ENCODE results near the gene GDPD5. TPM values are rescaled to one million over a fixed set of nuclear protein-coding genes. Genes with fewer than 3 reads are reported as not detected.

GDPD5 gene
- total and polyA plus RNA-seq, 2 donors (not counting 3 experiments of a cell fraction or from before 2014, with no cell fraction given) = 60.2 to 79.2 TPM

DNA sequence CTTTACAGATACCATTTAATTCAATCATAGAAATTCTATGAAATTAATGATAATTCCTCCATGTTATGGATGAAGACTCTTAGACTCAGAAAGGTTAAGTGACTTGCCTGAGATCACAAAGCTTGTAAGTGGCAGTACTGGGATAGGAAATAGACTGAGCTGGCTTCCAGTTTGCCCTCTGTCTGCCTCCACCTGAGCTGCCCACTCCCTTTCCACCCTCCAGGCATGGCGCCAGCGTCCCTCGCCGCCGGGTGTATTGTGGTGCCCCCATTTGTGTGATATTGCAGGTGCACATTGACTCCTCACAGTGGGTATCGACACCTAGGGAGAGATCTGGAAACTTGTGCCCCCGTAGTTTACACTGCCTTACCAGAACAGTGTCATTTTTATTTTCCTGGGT lies 135.8 kb downstream of the GDPD5 start:
- Histone ChIP-seq H3K27me3 (ENCODE audit: control insufficient read depth in 2 of 2, insufficient read depth in 2 of 2, low read length in 2 of 2) (no peaks in the 10 kb centered on the region), H3K9me1 (replicated peaks; ENCODE audit: control insufficient read depth, extremely low read depth, insufficient read depth, low read length) (no peaks in the 10 kb centered on the region), H3K4me2 (ENCODE audit: insufficient read depth, low read length) (no peak overlapping the region), H3K9me3 (replicated peaks; ENCODE audit: control insufficient read depth, insufficient read depth, low read length) (no peaks in the 10 kb centered on the region), H3K27ac (ENCODE audit: insufficient read depth, low read depth, low read length) (no peak overlapping the region), H3K36me3 (ENCODE audit: control insufficient read depth in 2 of 2, extremely low read depth in 1 of 2, insufficient read depth in 2 of 2, low read length in 2 of 2) (no peaks in the 10 kb centered on the region), H3K79me2 (ENCODE audit: control insufficient read depth, insufficient read depth, low read length) (no peaks in the 10 kb centered on the region), H3K4me3 (replicated peaks in 1 of 3; ENCODE audit: insufficient read depth in 1 of 3, low read depth in 1 of 3, low read length in 3 of 3) (no peak overlapping the region), H2AFZ (ENCODE audit: low read depth, low read length) (no peak overlapping the region), H3K9ac (replicated peaks; ENCODE audit: extremely low read depth, insufficient read depth, low read length) (no peak overlapping the region), H4K20me1 (replicated peaks; ENCODE audit: control insufficient read depth, extremely low read depth, insufficient read depth, low read length) (no peaks in the 10 kb centered on the region), H3K4me1 (ENCODE audit: control insufficient read depth, extremely low read depth, insufficient read depth, low read length) (peaks cover 17% of the 10 kb centered on the region)
- BruUV-seq (replicated peaks) = no TSS peak
- FAIRE-seq (no peak), DNase-seq (ENCODE audit: low read depth, low spot score) (no peak)
- dilution Hi-C loops (cut with MboI; ENCODE audit: extremely low pct_ligation_motif_present, low sequenced_read_pairs) = no loop called here
- ChIA-PET POLR2A (no interaction called here), CTCF (interaction anchor here (1.6 to 10.6 kb wide), 9 partner anchors 9 to 144 kb away, joined by 6 to 166 read pairs (median 22); partner anchors contain the start of gene RPS3)
- TF ChIP-seq, protein P1, sequence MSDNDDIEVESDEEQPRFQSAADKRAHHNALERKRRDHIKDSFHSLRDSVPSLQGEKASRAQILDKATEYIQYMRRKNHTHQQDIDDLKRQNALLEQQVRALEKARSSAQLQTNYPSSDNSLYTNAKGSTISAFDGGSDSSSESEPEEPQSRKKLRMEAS (IDR thresholded peaks at IDR 0.05; ENCODE audit: insufficient read depth, insufficient read length) = no peak
- no peak for TF ChIP-seq POLR2A (IDR thresholded peaks at IDR 0.05; ENCODE audit: low read depth, low read length)
- TF ChIP-seq POLR2AphosphoS5 (IDR thresholded peaks at IDR 0.05; ENCODE audit: insufficient read depth, low read depth, low read length) = no peak
- no peak for TF ChIP-seq EZH2 (IDR thresholded peaks at IDR 0.05; ENCODE audit: borderline replicate concordance, low read depth, low read length, severe bottlenecking)
- TF ChIP-seq FOS (IDR thresholded peaks at IDR 0.05; ENCODE audit: borderline replicate concordance, insufficient read depth, low read length) = no peak
- TF ChIP-seq GATA2 (IDR thresholded peaks at IDR 0.05; ENCODE audit: insufficient read depth, insufficient read length, low read depth, low read length) = no peak
- no peak for TF ChIP-seq JUN (IDR thresholded peaks at IDR 0.05; ENCODE audit: borderline replicate concordance, insufficient read depth, insufficient read length, low read depth)
- TF ChIP-seq MYC (IDR thresholded peaks at IDR 0.05; ENCODE audit: low read depth, low read length) = no peak
- TF ChIP-seq, protein P2, sequence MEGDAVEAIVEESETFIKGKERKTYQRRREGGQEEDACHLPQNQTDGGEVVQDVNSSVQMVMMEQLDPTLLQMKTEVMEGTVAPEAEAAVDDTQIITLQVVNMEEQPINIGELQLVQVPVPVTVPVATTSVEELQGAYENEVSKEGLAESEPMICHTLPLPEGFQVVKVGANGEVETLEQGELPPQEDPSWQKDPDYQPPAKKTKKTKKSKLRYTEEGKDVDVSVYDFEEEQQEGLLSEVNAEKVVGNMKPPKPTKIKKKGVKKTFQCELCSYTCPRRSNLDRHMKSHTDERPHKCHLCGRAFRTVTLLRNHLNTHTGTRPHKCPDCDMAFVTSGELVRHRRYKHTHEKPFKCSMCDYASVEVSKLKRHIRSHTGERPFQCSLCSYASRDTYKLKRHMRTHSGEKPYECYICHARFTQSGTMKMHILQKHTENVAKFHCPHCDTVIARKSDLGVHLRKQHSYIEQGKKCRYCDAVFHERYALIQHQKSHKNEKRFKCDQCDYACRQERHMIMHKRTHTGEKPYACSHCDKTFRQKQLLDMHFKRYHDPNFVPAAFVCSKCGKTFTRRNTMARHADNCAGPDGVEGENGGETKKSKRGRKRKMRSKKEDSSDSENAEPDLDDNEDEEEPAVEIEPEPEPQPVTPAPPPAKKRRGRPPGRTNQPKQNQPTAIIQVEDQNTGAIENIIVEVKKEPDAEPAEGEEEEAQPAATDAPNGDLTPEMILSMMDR (IDR thresholded peaks at IDR 0.05; ENCODE audit: extremely low read depth in 1 of 2, insufficient read depth in 1 of 2, low read depth in 1 of 2, low read length in 2 of 2) = no peak
- intact Hi-C loops (cut with micrococcal nuclease) = loop anchor here (5.0 kb wide), 1 partner anchor 37 kb away; no protein-coding TSS in a partner anchor

All from endothelial cell of umbilical vein (primary cell).